ENCODE measurements around the gene ZNF638. TPM values are rescaled to one million over a fixed set of nuclear protein-coding genes. Genes with fewer than 3 reads are reported as not detected.

ZNF638 gene
- total RNA-seq, 2 donors from 2014 or later = 104 to 135 TPM

DNA sequence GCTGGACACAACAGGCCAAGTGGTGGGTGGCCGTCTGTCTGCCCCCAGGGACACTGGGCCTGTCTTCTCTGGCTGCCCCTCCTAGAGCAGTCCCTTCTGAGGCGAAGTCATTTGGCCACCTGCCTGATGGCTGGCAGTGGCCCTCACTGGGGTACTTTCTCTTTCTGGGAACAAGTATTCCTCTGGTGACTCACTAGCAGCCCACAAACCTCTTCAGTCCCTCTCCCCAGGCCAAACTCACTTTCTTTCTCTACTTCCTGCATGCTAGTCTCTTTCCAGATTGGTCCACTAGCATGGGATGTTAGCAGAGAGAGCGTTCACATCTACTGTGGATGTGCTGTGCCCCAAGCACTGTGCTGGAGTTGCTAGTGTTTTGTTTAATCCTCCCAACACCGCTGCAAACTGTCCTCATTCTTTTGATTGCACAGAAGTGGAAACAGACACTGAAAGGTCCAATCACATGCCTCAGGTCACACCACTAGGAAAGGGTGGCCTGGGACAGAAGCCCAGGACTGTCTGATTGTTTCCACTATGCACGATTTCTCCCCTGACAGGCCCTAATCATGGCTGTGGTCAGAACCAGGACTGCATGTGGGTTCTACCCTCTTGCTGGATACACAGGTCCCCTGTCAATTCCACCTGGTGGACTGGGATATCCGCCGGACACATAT is 127.0 kb downstream of the ZNF638 start:
- peaks cover 12 to 24% of the 10 kb centered on the region in 2 donors for H3K27me3 Mint-ChIP-seq
- no peak overlapping the region for H3K4me3 Mint-ChIP-seq
- ATAC-seq = no peak
- peak overlapping the region in 1 of 2 donors; percentile 53 for H3K27ac Mint-ChIP-seq
- H3K4me1 Mint-ChIP-seq (ENCODE audit: low read depth in 2 of 2) = peaks cover 33 to 40% of the 10 kb centered on the region in 2 donors
- H3K9me3 Mint-ChIP-seq = no peaks in the 10 kb centered on the region
- no peak for DNase-seq (ENCODE audit: low spot score)
- no peaks in the 10 kb centered on the region for H3K36me3 Mint-ChIP-seq

DNA sequence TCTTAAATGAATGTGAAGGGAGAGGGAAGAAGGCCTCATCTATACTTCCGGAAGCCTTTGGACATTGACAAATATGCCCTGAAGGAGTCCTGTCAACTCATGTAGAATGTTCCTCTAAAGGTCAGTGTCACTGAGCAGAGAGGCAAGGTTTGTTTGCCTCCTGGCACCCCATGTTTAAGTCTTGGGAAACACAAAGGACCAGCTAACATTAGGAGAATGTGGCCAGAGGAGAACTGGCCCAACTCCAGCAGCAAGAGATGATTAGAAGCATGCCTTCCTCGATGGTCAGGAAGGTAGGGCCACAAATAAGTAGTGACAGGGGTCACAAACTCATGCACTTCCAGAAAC is 127.5 kb downstream of the ZNF638 start:
- Mint-ChIP-seq H3K9me3 (no peaks in the 10 kb centered on the region), H3K36me3 (no peaks in the 10 kb centered on the region), H3K27me3 (peaks cover 12 to 24% of the 10 kb centered on the region in 2 donors), H3K4me1 (ENCODE audit: low read depth in 2 of 2) (peaks cover 33 to 40% of the 10 kb centered on the region in 2 donors), H3K4me3 (no peak overlapping the region), H3K27ac (no peak overlapping the region)
- no peak for ATAC-seq
- no peak for DNase-seq (ENCODE audit: low spot score)

DNA sequence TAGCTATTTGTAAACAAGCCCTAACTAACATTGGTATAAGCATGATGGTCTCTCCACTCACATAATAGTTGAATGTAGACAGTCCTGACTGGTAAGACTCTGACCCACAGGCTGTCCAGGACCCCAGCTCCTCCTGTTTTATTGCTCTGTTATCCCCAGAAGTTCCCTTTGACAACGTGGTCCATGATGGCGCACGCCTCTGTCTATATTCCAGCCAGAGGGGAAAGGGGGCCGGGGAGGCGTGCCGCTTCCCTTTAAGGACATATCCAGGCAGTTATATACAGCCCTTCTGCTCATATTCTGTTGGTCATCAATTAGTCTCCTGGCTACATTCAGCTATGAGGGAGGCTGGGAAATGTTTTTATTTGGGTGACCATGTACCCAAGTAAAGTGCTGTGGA is 128.5 kb downstream of the ZNF638 start:
- DNase-seq (ENCODE audit: low spot score) (no peak), ATAC-seq (no peak)
- Mint-ChIP-seq H3K36me3 (no peaks in the 10 kb centered on the region), H3K27me3 (peaks cover 8 to 24% of the 10 kb centered on the region in 2 donors), H3K9me3 (no peaks in the 10 kb centered on the region), H3K4me3 (no peak overlapping the region), H3K4me1 (ENCODE audit: low read depth in 2 of 2) (peaks cover 25 to 31% of the 10 kb centered on the region in 2 donors), H3K27ac (no peak overlapping the region)

DNA sequence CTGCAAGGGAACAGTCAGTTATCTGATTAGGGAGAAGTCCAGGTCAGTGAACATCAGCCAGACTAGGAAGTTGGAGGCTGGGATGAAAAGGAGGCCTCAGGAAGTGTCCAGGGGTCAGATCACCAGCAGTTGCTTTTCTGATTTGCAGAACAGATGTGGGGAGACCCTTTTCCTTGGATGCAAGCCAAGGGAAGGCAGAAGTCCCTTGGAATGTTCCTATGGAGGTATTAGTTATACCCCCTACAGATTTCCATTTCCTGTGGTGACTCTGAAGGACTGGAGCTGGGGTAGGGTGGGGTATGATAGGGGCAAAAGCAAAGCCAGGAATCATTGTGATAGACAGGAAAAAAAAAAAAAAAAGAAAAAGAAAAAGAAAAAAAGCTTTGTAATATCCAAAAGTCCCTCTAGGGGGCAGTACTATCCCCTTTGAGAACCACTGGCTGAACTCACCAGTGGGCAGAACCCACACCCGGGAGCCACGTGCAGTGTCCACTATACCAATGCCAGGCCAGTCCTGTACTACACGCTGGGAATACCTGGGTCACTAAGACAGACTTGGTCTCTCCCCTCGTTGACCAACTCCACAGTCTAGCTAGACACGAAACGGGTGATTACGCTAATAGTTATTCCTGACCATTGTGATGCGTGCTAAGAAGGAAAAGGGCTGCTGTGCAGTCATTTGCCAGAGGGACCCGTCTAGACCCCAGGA is 129.2 kb downstream of the ZNF638 start:
- Mint-ChIP-seq H3K4me1 (ENCODE audit: low read depth in 2 of 2) (peaks cover 18 to 24% of the 10 kb centered on the region in 2 donors), H3K27ac (no peak overlapping the region), H3K27me3 (peaks cover 5 to 17% of the 10 kb centered on the region in 2 donors), H3K9me3 (no peaks in the 10 kb centered on the region), H3K4me3 (no peak overlapping the region), H3K36me3 (no peaks in the 10 kb centered on the region)
- ATAC-seq (no peak), DNase-seq (ENCODE audit: low spot score) (no peak)

DNA sequence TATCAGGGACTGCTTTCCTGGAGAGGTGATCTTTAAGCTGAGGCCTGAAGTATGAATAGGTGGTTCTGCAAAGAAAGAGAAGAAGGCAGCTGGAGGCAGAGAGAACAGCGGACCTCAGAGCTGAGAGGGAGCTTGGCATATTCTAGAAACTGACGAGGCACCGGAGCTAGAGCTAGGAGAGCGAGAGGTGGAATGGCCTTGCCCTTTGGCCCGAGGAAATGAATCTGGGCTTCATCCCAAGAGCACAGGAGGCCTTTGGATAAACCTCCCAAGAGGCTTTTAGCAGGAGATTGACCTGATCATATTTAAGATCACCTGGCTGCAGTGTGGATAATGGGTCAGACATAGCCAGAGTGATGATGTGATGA is 129.7 kb downstream of the ZNF638 start:
- peaks cover 12 to 19% of the 10 kb centered on the region in 2 donors for H3K4me1 Mint-ChIP-seq (ENCODE audit: low read depth in 2 of 2)
- H3K9me3 Mint-ChIP-seq = no peaks in the 10 kb centered on the region
- no peaks in the 10 kb centered on the region for H3K36me3 Mint-ChIP-seq
- H3K27me3 Mint-ChIP-seq = peaks cover 1 to 11% of the 10 kb centered on the region in 2 donors
- H3K4me3 Mint-ChIP-seq = no peak overlapping the region
- DNase-seq (ENCODE audit: low spot score) (no peak), ATAC-seq (no peak)
- no peak overlapping the region for H3K27ac Mint-ChIP-seq

DNA sequence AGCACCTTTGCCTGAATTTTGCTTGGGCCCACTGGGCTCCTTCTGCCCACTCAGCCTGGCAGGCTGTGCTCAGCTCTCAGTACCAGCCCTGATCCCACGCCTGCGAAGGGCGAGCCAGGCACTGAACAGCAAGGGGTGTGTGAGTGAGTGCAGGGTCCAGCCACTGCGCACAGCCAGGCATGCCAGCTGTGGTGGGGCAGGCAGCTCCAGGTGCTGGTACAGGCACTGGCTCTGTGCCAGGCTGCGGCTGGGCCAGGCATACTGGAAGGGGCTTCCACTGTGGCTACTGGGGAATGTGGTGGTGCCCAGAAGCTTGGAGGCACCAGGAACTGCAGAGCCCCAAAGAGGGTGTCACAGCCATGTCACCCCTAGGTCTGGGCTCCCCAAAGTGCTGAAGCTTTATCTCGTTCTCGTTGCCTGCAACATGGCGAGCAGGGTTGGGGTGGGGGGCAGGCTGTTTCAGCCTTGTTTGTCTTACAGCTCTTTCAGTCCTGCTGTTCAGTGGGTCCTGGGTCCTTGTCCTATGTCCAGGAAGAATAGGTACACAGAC is 130.5 kb downstream of the ZNF638 start:
- no peak overlapping the region for H3K27ac Mint-ChIP-seq
- no peak overlapping the region for H3K4me3 Mint-ChIP-seq
- H3K4me1 Mint-ChIP-seq (ENCODE audit: low read depth in 2 of 2) = peaks cover 10 to 21% of the 10 kb centered on the region in 2 donors
- H3K27me3 Mint-ChIP-seq = peaks cover 4 to 12% of the 10 kb centered on the region in 2 donors
- H3K36me3 Mint-ChIP-seq = no peaks in the 10 kb centered on the region
- ATAC-seq = no peak
- DNase-seq (ENCODE audit: low spot score) = no peak
- no peaks in the 10 kb centered on the region for H3K9me3 Mint-ChIP-seq

DNA sequence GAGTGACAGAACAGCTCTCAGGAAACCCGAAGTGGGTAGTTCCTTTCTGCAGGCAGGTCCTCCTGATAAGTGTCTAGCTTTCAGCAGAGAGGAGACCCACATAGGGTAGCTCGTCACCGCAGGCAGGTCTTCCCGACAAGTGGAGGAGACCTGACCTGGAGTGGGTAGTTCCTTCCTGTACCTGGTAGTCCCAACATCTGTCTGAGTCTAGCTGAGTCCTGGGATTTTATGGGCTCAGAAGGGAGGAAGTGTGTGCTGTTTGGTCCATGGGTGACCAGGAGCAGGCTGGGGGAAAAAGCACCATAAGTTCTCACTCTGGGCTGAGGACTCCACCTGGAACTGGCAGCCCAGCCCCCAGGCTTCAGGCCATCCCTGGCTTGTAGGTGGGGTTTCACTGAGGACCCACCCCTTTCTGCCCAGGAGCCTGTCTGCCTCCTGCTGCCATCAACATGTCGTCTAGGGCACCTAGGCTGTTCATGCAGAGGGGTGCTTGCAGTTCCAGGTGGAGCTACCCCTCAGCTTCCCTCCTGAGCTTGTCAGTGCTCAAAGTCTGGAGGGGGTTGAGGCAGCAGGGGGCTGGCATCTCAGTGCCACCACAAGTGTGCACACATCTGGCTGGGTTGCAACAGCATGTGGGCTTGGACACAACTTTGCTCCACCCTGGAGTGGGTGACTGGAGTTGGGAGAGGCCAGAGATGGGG is 131.2 kb downstream of the ZNF638 start:
- Mint-ChIP-seq H3K9me3 (no peaks in the 10 kb centered on the region), H3K4me3 (no peak overlapping the region), H3K36me3 (no peaks in the 10 kb centered on the region), H3K27ac (no peak overlapping the region), H3K27me3 (peaks cover 8 to 18% of the 10 kb centered on the region in 2 donors), H3K4me1 (ENCODE audit: low read depth in 2 of 2) (peaks cover 16 to 20% of the 10 kb centered on the region in 2 donors)
- no peak for ATAC-seq
- DNase-seq (ENCODE audit: low spot score) = no peak

DNA sequence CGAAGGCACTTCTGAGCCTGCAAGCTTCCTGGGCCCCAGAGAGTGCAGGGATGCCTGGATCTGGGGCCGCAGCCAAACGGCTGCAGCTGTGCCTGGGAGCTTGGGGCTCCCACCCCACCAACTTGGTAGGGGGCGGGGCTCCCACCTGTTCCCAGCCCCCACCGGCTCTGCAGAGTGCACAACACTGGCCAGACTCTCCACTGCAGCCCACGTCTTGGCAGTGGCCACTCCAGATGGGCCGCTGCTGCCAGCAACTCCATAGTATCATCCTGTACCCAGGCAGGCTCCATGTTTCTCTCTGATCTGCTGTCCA is 131.7 kb downstream of the ZNF638 start:
- Mint-ChIP-seq H3K27ac (no peak overlapping the region), H3K4me3 (no peak overlapping the region), H3K27me3 (peaks cover 10 to 24% of the 10 kb centered on the region in 2 donors), H3K36me3 (no peaks in the 10 kb centered on the region), H3K4me1 (ENCODE audit: low read depth in 2 of 2) (peaks cover 15 to 17% of the 10 kb centered on the region in 2 donors), H3K9me3 (no peaks in the 10 kb centered on the region)
- no peak for DNase-seq (ENCODE audit: low spot score)
- no peak for ATAC-seq

DNA sequence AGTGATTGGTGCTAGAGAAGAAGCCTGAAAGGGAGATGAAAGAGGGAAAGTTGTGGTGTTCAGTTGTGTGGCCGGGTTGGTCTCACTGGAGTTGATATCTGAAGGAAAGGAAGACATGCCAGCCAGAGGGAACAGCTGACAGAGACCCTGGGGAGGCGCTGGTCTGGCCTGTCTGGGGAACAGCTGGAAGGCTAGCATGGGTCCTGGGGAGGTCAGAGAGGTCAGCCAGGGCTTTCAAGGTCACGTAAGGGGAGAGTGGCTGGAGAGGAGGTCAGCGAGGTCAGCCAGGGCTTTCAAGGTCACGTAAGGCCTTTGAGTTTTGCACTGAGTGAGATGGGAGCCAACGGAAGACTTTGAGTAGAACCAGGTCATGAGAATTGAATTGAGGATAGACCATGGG is 132.8 kb downstream of the ZNF638 start:
- Mint-ChIP-seq H3K4me1 (ENCODE audit: low read depth in 2 of 2) (peaks cover 10 to 11% of the 10 kb centered on the region in 2 donors), H3K27me3 (peaks cover 17 to 30% of the 10 kb centered on the region in 2 donors), H3K4me3 (no peak overlapping the region), H3K27ac (no peak overlapping the region), H3K9me3 (no peaks in the 10 kb centered on the region), H3K36me3 (no peaks in the 10 kb centered on the region)
- no peak for ATAC-seq
- DNase-seq (ENCODE audit: low spot score) = no peak

DNA sequence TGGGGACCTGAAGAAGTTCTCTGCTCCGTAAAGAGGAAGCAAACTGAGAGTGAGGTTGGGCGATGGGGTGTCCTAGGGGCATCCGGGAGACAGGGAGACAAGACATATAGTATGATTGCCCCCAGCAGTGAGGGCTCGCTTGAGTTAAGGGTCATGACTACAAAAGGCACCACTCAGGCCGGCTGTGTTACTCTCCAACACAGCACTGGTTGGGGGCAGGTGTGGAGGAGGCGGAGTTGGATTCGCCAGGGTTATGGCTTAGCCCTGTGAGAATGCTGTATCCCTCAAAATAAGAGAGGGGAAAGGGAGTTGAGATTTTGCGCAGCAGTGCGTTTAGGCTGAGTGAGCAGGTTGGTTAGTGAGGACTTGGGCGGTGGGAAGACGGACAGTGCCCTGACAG is 133.8 kb downstream of the ZNF638 start:
- no peak overlapping the region for H3K27ac Mint-ChIP-seq
- peaks cover 22 to 39% of the 10 kb centered on the region in 2 donors for H3K27me3 Mint-ChIP-seq
- peaks cover 9 to 10% of the 10 kb centered on the region in 2 donors for H3K4me1 Mint-ChIP-seq (ENCODE audit: low read depth in 2 of 2)
- H3K36me3 Mint-ChIP-seq = no peaks in the 10 kb centered on the region
- no peaks in the 10 kb centered on the region for H3K9me3 Mint-ChIP-seq
- H3K4me3 Mint-ChIP-seq = no peak overlapping the region
- ATAC-seq = no peak
- no peak for DNase-seq (ENCODE audit: low spot score)

DNA sequence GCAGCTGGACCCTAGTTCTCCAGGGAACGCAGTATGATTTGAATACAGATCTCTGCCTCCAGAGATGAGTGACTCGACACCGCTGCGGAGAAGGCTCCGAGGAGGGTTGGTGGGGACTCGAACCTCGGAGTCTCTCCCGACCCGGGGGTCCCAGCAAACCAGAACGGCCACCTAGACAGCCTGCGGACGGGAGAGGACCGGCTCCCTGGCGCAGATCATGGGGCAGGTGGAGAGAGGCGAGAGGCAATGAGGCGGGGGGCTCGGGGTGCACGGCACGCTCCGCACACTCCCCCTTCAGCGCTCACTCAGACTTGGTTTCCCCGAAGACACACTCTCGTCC is 134.3 kb downstream of the ZNF638 start:
- Mint-ChIP-seq H3K9me3 (no peaks in the 10 kb centered on the region), H3K36me3 (no peaks in the 10 kb centered on the region), H3K4me3 (no peak overlapping the region), H3K27ac (no peak overlapping the region), H3K27me3 (peaks cover 24 to 44% of the 10 kb centered on the region in 2 donors), H3K4me1 (ENCODE audit: low read depth in 2 of 2) (peaks cover 7 to 10% of the 10 kb centered on the region in 2 donors)
- ATAC-seq (no peak), DNase-seq (ENCODE audit: low spot score) (no peak)

DNA sequence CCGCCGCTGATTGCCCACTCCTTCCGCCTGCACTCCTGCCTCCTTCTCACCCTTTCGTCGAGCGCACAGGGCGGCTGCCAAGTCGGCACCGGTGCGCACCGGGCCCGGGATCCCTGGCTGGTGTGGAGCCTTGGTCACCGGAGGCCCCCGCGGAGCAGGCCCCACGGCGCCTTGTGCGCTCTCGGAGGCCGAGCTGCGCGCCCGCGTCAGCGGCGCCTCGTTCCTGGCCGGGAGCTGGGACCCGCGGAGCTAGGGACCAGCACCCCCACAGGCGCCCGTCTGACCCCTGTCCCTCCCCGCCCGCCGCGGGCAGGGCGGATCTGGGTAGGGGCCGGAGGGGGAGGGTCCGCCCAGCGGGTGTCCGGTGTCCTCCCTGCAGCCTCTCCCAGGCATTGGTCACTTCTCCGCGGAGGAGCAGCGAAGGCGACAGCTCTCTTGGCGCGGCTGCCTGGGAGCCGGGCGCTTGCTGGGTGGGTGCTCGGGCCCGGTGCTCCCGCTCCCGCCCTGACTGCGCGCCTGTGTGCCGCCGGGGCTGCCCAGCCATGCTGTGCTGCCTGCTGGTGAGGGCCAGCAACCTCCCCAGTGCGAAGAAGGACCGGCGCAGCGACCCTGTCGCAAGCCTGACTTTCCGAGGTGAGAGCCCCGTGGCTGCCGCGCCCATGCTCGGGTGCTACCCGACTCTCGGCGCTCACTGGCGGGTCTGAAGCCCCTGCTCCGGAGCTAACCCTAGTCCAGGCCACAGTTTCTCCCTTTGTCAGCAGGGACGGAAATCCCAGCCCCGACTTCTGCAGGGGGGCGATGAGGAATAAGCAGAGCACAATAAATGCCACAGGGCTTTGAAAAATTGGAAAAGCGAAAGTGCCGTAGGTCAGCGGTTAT is 135.0 kb downstream of the ZNF638 start:
- no peak overlapping the region for H3K27ac Mint-ChIP-seq
- H3K4me3 Mint-ChIP-seq = peak overlapping the region; percentile 87
- H3K36me3 Mint-ChIP-seq = no peaks in the 10 kb centered on the region
- ATAC-seq (peak; percentile 59 to 65), DNase-seq (ENCODE audit: low spot score) (no peak)
- H3K27me3 Mint-ChIP-seq = peaks cover 24 to 39% of the 10 kb centered on the region in 2 donors
- no peaks in the 10 kb centered on the region for H3K9me3 Mint-ChIP-seq
- peaks cover 7 to 10% of the 10 kb centered on the region in 2 donors for H3K4me1 Mint-ChIP-seq (ENCODE audit: low read depth in 2 of 2)

DNA sequence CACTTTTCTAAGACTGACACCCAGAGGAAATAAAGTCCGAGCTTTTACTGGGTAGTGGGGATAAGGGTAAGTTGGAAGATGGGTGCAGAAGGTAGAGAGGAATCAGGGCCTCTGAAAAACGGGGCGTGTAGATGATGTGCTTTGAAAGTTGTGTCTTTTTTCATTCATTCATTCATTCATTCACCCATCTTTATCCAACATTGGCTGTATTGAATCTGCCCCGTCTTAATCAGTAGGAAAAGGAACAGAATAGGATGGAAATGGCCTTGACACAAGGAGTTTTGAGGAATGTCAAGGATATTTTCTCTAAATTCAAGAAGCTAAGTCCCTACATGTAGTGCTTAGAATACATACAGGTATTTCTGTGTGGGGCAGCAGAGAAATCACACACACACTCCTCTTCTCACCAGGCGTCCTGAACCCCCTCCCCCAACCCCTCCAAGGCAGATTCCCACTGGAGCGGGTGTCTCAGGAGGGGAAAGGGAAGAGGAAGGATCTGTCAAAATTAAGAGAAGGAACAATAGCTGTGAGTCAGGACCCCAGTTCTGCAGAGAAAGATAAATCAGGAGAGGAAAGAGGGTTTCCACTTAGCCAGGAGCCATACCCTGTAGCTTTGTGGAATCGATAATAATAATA is 135.7 kb downstream of the ZNF638 start:
- Mint-ChIP-seq H3K4me1 (ENCODE audit: low read depth in 2 of 2) (peaks cover 7 to 10% of the 10 kb centered on the region in 2 donors), H3K27ac (no peak overlapping the region), H3K9me3 (no peaks in the 10 kb centered on the region), H3K36me3 (no peaks in the 10 kb centered on the region), H3K4me3 (peak overlapping the region; percentile 87), H3K27me3 (peaks cover 24 to 39% of the 10 kb centered on the region in 2 donors)
- DNase-seq (ENCODE audit: low spot score) (no peak), ATAC-seq (no peak)
